GM12872 (cell line): Measurements from ENCODE around the gene TMEM255B.

Experiments used
- CTCF ChIP-seq: IDR thresholded peaks from 3 replicates; pipeline ENCODE4 v1.5.1; 2011; ENCODE audit warnings: low read depth, mild to moderate bottlenecking, low read length, moderate library complexity; ENCODE audit not compliant: insufficient read depth

The TMEM255B gene

GRCh38 chr13:113842336-113843062 is 83.5 kb downstream of the TMEM255B start:
- no peak for TF ChIP-seq CTCF

- no peak for TF ChIP-seq CTCF
These were observed 84.1 kb downstream of the TMEM255B start for GRCh38 chr13:113843063-113843654.

- no peak for TF ChIP-seq CTCF
These were observed 85.0 kb downstream of the TMEM255B start for GRCh38 chr13:113843864-113844556.

- no peak for TF ChIP-seq CTCF
These were observed 86.0 kb downstream of the TMEM255B start for GRCh38 chr13:113845055-113845454.

GRCh38 chr13:113845723-113846635 is 87.0 kb downstream of the TMEM255B start:
- no peak for TF ChIP-seq CTCF

GRCh38 chr13:113846636-113847318 is 87.8 kb downstream of the TMEM255B start:
- TF ChIP-seq CTCF: no peak

- TF ChIP-seq CTCF: no peak
These were observed 89.0 kb downstream of the TMEM255B start for GRCh38 chr13:113848020-113848419.
